ENCODE results near the gene CBLB. TPM values are rescaled to one million over a fixed set of nuclear protein-coding genes. Genes with fewer than 3 reads are reported as not detected.

CBLB gene
- total and polyA plus RNA-seq, 4 donors, result 3.1 to 22.8 (median 9.8) TPM

DNA sequence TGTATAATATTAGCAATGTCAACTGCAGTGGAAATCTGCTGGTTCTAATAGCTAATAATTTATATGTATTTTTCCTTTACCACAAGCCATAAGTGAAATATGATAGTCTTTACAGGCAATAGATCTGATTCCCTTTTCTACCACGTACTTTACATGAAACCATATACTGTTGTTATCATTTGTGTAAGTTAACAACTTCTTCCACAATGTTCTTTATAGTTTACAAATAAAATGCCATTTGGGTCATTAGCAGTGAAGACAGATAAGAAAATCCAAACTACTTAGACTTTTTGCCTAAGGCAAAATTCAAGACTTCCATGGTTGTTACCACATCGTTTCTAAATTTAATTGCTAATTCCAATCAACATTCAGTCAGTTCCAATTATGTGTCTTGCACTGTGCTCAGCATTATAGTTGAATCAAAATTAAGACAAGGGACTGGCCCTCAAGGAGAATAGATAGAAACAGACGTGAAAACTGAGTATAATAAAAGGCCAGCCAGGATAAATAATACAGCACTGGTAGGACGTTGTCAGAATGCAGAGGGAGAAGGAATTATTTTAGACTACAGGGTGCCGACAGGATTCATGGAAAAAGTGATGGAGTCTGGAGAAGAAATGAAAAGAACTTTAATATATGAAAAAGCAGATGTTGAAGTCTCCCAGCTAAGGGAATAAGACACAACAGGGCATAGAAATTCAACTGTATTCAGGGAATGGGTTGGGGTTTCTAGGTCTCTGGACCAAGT is 252.3 kb downstream of the CBLB start:
- no peaks in the 10 kb centered on the region for H3K27me3 ChIP-seq (ENCODE audit: control insufficient read depth in 4 of 4, insufficient read depth in 4 of 4, low read length in 3 of 4)
- no peaks in the 10 kb centered on the region for H3K4me1 ChIP-seq (ENCODE audit: control insufficient read depth in 4 of 4, insufficient read depth in 4 of 4, low read length in 3 of 4)
- DNase-seq (ENCODE audit: low spot score), result no peak
- TF ChIP-seq, protein P1, sequence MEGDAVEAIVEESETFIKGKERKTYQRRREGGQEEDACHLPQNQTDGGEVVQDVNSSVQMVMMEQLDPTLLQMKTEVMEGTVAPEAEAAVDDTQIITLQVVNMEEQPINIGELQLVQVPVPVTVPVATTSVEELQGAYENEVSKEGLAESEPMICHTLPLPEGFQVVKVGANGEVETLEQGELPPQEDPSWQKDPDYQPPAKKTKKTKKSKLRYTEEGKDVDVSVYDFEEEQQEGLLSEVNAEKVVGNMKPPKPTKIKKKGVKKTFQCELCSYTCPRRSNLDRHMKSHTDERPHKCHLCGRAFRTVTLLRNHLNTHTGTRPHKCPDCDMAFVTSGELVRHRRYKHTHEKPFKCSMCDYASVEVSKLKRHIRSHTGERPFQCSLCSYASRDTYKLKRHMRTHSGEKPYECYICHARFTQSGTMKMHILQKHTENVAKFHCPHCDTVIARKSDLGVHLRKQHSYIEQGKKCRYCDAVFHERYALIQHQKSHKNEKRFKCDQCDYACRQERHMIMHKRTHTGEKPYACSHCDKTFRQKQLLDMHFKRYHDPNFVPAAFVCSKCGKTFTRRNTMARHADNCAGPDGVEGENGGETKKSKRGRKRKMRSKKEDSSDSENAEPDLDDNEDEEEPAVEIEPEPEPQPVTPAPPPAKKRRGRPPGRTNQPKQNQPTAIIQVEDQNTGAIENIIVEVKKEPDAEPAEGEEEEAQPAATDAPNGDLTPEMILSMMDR (IDR thresholded peaks at IDR 0.05; ENCODE audit: low read depth, low read length, missing input control), result no peak
- TF ChIP-seq, protein P2, sequence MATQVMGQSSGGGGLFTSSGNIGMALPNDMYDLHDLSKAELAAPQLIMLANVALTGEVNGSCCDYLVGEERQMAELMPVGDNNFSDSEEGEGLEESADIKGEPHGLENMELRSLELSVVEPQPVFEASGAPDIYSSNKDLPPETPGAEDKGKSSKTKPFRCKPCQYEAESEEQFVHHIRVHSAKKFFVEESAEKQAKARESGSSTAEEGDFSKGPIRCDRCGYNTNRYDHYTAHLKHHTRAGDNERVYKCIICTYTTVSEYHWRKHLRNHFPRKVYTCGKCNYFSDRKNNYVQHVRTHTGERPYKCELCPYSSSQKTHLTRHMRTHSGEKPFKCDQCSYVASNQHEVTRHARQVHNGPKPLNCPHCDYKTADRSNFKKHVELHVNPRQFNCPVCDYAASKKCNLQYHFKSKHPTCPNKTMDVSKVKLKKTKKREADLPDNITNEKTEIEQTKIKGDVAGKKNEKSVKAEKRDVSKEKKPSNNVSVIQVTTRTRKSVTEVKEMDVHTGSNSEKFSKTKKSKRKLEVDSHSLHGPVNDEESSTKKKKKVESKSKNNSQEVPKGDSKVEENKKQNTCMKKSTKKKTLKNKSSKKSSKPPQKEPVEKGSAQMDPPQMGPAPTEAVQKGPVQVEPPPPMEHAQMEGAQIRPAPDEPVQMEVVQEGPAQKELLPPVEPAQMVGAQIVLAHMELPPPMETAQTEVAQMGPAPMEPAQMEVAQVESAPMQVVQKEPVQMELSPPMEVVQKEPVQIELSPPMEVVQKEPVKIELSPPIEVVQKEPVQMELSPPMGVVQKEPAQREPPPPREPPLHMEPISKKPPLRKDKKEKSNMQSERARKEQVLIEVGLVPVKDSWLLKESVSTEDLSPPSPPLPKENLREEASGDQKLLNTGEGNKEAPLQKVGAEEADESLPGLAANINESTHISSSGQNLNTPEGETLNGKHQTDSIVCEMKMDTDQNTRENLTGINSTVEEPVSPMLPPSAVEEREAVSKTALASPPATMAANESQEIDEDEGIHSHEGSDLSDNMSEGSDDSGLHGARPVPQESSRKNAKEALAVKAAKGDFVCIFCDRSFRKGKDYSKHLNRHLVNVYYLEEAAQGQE (IDR thresholded peaks at IDR 0.05), result no peak
- TF ChIP-seq TAF1 (conservative IDR thresholded peaks at IDR 0.05) (no peak), RXRA (IDR thresholded peaks at IDR 0.05) (no peak), JUND (IDR thresholded peaks at IDR 0.05) (no peak), SP1 (IDR thresholded peaks at IDR 0.05) (no peak), HNF4G (IDR thresholded peaks at IDR 0.05) (no peak), NR2F2 (IDR thresholded peaks at IDR 0.05) (no peak), RAD21 (IDR thresholded peaks at IDR 0.05) (no peak), YY1 (IDR thresholded peaks at IDR 0.05) (no peak), HNF4A (conservative IDR thresholded peaks at IDR 0.05) (no peak), GABPA (IDR thresholded peaks at IDR 0.05 in 1 of 2, conservative IDR thresholded peaks at IDR 0.05 in 1 of 2) (no peak), EGR1 (IDR thresholded peaks at IDR 0.05; ENCODE audit: low read depth in 2 of 2) (no peak), FOXA2 (IDR thresholded peaks at IDR 0.05) (no peak)
- TF ChIP-seq, protein P3, sequence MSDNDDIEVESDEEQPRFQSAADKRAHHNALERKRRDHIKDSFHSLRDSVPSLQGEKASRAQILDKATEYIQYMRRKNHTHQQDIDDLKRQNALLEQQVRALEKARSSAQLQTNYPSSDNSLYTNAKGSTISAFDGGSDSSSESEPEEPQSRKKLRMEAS (IDR thresholded peaks at IDR 0.05), result no peak
- TF ChIP-seq, protein P4, sequence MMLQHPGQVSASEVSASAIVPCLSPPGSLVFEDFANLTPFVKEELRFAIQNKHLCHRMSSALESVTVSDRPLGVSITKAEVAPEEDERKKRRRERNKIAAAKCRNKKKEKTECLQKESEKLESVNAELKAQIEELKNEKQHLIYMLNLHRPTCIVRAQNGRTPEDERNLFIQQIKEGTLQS (IDR thresholded peaks at IDR 0.05), result no peak
- H3K36me3 ChIP-seq (ENCODE audit: control insufficient read depth in 4 of 4, insufficient read depth in 3 of 4, low read depth in 1 of 4, low read length in 3 of 4), result no peaks in the 10 kb centered on the region
- no peaks in the 10 kb centered on the region for H3K9me3 ChIP-seq (ENCODE audit: control insufficient read depth in 4 of 4, low read length in 3 of 4)
- H3K9ac ChIP-seq (ENCODE audit: low read depth in 1 of 2, low read length in 2 of 2), result no peak overlapping the region
- 70% methylated on average over 5 of the region's 5 CpGs for WGBS
- H3K4me3 ChIP-seq (ENCODE audit: low read depth in 1 of 3, low read length in 3 of 3), result no peak overlapping the region
- H3K27ac ChIP-seq (ENCODE audit: low read depth in 1 of 2, low read length in 2 of 2), result no peak overlapping the region

DNA sequence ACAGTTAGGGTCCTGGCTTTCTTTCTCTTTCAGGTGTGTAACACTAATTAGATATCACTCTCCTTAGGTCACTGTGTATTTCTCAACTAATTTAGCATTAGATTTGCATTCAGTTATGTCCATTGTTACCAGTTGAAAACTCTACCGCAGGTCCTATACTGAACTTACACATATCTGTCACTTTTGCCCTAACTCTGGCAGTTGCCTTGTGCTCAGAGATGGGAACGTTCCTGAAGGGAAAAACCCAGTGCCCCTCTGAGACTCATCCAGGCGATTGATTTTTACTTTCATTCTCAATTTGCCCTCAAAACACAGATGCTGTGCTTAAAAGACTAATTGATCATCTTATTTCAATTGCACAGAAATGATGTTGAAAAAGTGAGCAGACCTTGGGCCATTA is 253.0 kb downstream of the CBLB start:
- no peaks in the 10 kb centered on the region for H3K27me3 ChIP-seq (ENCODE audit: control insufficient read depth in 4 of 4, insufficient read depth in 4 of 4, low read length in 3 of 4)
- no peak overlapping the region for H3K9ac ChIP-seq (ENCODE audit: low read depth in 1 of 2, low read length in 2 of 2)
- no peaks in the 10 kb centered on the region for H3K9me3 ChIP-seq (ENCODE audit: control insufficient read depth in 4 of 4, low read length in 3 of 4)
- WGBS, result 82% methylated on average over 3 of the region's 3 CpGs
- H3K36me3 ChIP-seq (ENCODE audit: control insufficient read depth in 4 of 4, insufficient read depth in 3 of 4, low read depth in 1 of 4, low read length in 3 of 4), result no peaks in the 10 kb centered on the region
- DNase-seq (ENCODE audit: low spot score), result no peak
- H3K27ac ChIP-seq (ENCODE audit: low read depth in 1 of 2, low read length in 2 of 2), result no peak overlapping the region
- no peaks in the 10 kb centered on the region for H3K4me1 ChIP-seq (ENCODE audit: control insufficient read depth in 4 of 4, insufficient read depth in 4 of 4, low read length in 3 of 4)
- H3K4me3 ChIP-seq (ENCODE audit: low read depth in 1 of 3, low read length in 3 of 3), result no peak overlapping the region
- TF ChIP-seq SP1 (IDR thresholded peaks at IDR 0.05), result no peak
- no peak for TF ChIP-seq EGR1 (IDR thresholded peaks at IDR 0.05; ENCODE audit: low read depth in 2 of 2)
- TF ChIP-seq HNF4A (conservative IDR thresholded peaks at IDR 0.05), result no peak
- TF ChIP-seq, protein P3 (IDR thresholded peaks at IDR 0.05), result no peak
- TF ChIP-seq, protein P5, sequence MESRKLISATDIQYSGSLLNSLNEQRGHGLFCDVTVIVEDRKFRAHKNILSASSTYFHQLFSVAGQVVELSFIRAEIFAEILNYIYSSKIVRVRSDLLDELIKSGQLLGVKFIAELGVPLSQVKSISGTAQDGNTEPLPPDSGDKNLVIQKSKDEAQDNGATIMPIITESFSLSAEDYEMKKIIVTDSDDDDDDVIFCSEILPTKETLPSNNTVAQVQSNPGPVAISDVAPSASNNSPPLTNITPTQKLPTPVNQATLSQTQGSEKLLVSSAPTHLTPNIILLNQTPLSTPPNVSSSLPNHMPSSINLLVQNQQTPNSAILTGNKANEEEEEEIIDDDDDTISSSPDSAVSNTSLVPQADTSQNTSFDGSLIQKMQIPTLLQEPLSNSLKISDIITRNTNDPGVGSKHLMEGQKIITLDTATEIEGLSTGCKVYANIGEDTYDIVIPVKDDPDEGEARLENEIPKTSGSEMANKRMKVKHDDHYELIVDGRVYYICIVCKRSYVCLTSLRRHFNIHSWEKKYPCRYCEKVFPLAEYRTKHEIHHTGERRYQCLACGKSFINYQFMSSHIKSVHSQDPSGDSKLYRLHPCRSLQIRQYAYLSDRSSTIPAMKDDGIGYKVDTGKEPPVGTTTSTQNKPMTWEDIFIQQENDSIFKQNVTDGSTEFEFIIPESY (IDR thresholded peaks at IDR 0.05), result no peak
- TF ChIP-seq, protein P1 (IDR thresholded peaks at IDR 0.05; ENCODE audit: low read depth, low read length, missing input control), result no peak
- no peak for TF ChIP-seq FOXA2 (IDR thresholded peaks at IDR 0.05)
